GM13976 (cell line): Measurements from ENCODE around the gene PALMD.

Experiments used
- DNase-seq: peaks from one replicate; pipeline ENCODE4 v3.0.0; 2012; ENCODE audit warnings: low spot score
- in situ Hi-C: fragments of 300-500 bp; cut with MboI; formaldehyde crosslinking; loops from one replicate; pipeline ENCODE4 v1.12.0; 2022; ENCODE audit warnings: low sequenced_read_pairs, mixed read lengths, inconsistent platforms; ENCODE audit not compliant: unreplicated experiment
- TF ChIP-seq, protein P1 (sequence below): IDR thresholded peaks from 2 replicates; pipeline ENCODE4 v1.5.1; 2012; ENCODE audit warnings: borderline replicate concordance, mild to moderate bottlenecking; ENCODE audit not compliant: insufficient read depth; ENCODE audit errors: extremely low read depth, missing control alignments, control extremely low read depth

PALMD gene

DNA sequence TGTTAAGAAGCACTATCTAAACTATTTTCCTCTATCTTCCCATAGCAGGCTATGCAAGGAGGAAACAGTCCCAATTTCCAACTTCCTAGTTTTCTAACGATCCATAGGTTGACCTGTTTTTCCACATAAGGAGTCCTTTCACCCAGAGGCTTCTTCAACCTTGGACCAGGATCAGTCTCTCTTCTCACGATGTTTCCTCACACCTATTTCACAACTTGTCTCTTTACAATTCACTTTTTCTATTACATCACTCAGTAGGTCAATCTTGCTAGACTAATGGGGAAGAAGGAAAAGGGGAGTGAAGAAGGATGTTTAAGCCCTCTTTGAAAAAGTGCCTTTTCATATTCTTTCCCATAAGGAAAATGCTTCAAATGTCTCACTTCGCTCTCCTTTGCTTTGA, 15.9 kb downstream of the PALMD start:
- in situ Hi-C loops, result no loop called here
- DNase-seq, result no peak

DNA sequence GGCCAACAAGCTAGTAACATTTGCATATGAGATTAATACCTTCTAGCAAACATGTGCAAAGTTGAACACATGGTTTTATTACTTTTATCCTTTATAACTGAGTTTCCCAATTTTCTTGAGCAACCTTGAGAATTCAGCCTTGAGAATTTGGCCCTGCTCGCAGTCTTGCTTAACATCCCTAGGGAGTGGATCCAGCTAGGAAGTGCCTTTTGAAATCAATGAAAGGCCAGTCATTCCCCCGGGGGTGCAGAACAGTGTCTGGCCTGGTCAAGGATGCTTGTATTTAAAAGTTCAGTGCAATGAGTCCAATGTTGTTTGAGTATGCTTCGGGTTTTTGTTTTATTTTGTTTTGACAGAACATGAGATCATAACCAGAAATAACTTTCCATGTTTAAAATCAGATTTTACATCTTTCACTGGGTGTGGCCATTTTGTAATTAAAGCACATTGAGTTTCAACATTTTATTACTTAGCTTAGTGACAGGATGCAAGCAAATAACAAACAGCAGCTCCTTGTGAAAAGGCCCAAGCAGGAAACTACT, 16.7 kb downstream of the PALMD start:
- DNase-seq, result no peak
- in situ Hi-C loops, result no loop called here
- TF ChIP-seq, protein P1, sequence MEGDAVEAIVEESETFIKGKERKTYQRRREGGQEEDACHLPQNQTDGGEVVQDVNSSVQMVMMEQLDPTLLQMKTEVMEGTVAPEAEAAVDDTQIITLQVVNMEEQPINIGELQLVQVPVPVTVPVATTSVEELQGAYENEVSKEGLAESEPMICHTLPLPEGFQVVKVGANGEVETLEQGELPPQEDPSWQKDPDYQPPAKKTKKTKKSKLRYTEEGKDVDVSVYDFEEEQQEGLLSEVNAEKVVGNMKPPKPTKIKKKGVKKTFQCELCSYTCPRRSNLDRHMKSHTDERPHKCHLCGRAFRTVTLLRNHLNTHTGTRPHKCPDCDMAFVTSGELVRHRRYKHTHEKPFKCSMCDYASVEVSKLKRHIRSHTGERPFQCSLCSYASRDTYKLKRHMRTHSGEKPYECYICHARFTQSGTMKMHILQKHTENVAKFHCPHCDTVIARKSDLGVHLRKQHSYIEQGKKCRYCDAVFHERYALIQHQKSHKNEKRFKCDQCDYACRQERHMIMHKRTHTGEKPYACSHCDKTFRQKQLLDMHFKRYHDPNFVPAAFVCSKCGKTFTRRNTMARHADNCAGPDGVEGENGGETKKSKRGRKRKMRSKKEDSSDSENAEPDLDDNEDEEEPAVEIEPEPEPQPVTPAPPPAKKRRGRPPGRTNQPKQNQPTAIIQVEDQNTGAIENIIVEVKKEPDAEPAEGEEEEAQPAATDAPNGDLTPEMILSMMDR, result no peak

More for the DNA sequence above, 15.9 kb downstream of the PALMD start:
- TF ChIP-seq, protein P1, result no peak

GRCh38 chr1:99663501-99663900, 17.6 kb downstream of the PALMD start:
- TF ChIP-seq, protein P1, result no peak
- no peak for DNase-seq
- in situ Hi-C loops, result no loop called here

GRCh38 chr1:99665212-99665611, 19.3 kb downstream of the PALMD start:
- DNase-seq, result no peak
- TF ChIP-seq, protein P1, result no peak
- in situ Hi-C loops, result no loop called here

- no peak for DNase-seq
- in situ Hi-C loops, result no loop called here
- TF ChIP-seq, protein P1, result no peak
Observed at GRCh38 chr1:99669376-99669775, 23.5 kb downstream of the PALMD start.

DNA sequence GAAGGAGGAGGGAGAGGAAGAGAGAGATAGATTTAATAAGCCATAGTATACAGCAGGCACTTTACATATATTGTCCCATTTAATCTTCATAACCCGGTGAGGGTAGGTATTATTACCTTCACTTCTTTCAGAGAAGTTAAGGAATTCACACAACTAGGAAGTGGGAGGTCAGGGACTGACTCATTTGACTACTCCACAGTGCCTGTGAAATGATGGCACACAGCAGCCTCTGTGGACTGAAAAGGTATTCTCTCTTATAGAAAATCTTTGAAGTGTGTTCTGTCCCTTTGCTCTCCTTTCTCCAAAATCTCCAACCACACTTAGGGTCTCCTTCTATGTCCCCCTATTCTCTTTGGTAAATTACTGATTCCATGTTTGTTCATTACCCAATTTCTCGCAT, 23.9 kb downstream of the PALMD start:
- TF ChIP-seq, protein P1, result no peak
- no peak for DNase-seq

More for the DNA sequence above, 23.9 kb downstream of the PALMD start:
- in situ Hi-C loops, result no loop called here
